Measurements from ENCODE around the gene FKBP2. TPM values are rescaled to one million over a fixed set of nuclear protein-coding genes. Genes with fewer than 3 reads are reported as not detected.

FKBP2 gene
- total RNA-seq, 1 donor from 2014 or later = 30.6 TPM

- peak overlapping the region; percentile 82 for H3K27ac Mint-ChIP-seq
- H3K4me3 Mint-ChIP-seq = peak overlapping the region; percentile 95
- H3K4me1 Mint-ChIP-seq = peaks cover 23% of the 10 kb centered on the region
- H3K27me3 Mint-ChIP-seq = no peaks in the 10 kb centered on the region
- H3K36me3 Mint-ChIP-seq (ENCODE audit: low read depth) = peaks cover 9% of the 10 kb centered on the region
- DNase-seq = peak; percentile 79
- intact Hi-C loops (cut with micrococcal nuclease) = no loop called here
- no peaks in the 10 kb centered on the region for H3K9me3 Mint-ChIP-seq
Measured at GRCh38 chr11:64252003-64252872, 11.3 kb downstream of the FKBP2 start.

- no peak overlapping the region for H3K4me3 Mint-ChIP-seq
Measured at GRCh38 chr11:64253043-64253442, 12.1 kb downstream of the FKBP2 start.

GRCh38 chr11:64253481-64253880 is 12.6 kb downstream of the FKBP2 start:
- intact Hi-C loops (cut with micrococcal nuclease) = no loop called here
- H3K9me3 Mint-ChIP-seq = no peaks in the 10 kb centered on the region
- peaks cover 17% of the 10 kb centered on the region for H3K36me3 Mint-ChIP-seq (ENCODE audit: low read depth)
- H3K4me1 Mint-ChIP-seq = peaks cover 19% of the 10 kb centered on the region
- H3K4me3 Mint-ChIP-seq = no peak overlapping the region
- no peak for DNase-seq
- no peak overlapping the region for H3K27ac Mint-ChIP-seq
- no peaks in the 10 kb centered on the region for H3K27me3 Mint-ChIP-seq

More at GRCh38 chr11:64253043-64253442, 12.1 kb downstream of the FKBP2 start:
- DNase-seq = no peak
- Mint-ChIP-seq H3K4me1 (peaks cover 19% of the 10 kb centered on the region), H3K27me3 (no peaks in the 10 kb centered on the region), H3K9me3 (no peaks in the 10 kb centered on the region), H3K27ac (no peak overlapping the region), H3K36me3 (ENCODE audit: low read depth) (peaks cover 15% of the 10 kb centered on the region)
- intact Hi-C loops (cut with micrococcal nuclease) = no loop called here

GRCh38 chr11:64254326-64254725 is 13.4 kb downstream of the FKBP2 start:
- DNase-seq = no peak
- intact Hi-C loops (cut with micrococcal nuclease) = no loop called here
- Mint-ChIP-seq H3K4me1 (peaks cover 19% of the 10 kb centered on the region), H3K27ac (no peak overlapping the region), H3K36me3 (ENCODE audit: low read depth) (peaks cover 22% of the 10 kb centered on the region), H3K27me3 (no peaks in the 10 kb centered on the region), H3K4me3 (no peak overlapping the region), H3K9me3 (no peaks in the 10 kb centered on the region)

GRCh38 chr11:64255135-64256128 is 14.5 kb downstream of the FKBP2 start:
- no peaks in the 10 kb centered on the region for H3K27me3 Mint-ChIP-seq
- H3K36me3 Mint-ChIP-seq (ENCODE audit: low read depth) = peaks cover 32% of the 10 kb centered on the region
- no peak for DNase-seq
- intact Hi-C loops (cut with micrococcal nuclease) = no loop called here
- peaks cover 25% of the 10 kb centered on the region for H3K4me1 Mint-ChIP-seq
- H3K27ac Mint-ChIP-seq = no peak overlapping the region
- no peaks in the 10 kb centered on the region for H3K9me3 Mint-ChIP-seq
- no peak overlapping the region for H3K4me3 Mint-ChIP-seq

- no peaks in the 10 kb centered on the region for H3K9me3 Mint-ChIP-seq
- no peak overlapping the region for H3K4me3 Mint-ChIP-seq
- no peaks in the 10 kb centered on the region for H3K27me3 Mint-ChIP-seq
- peaks cover 20% of the 10 kb centered on the region for H3K4me1 Mint-ChIP-seq
- peaks cover 32% of the 10 kb centered on the region for H3K36me3 Mint-ChIP-seq (ENCODE audit: low read depth)
- H3K27ac Mint-ChIP-seq = no peak overlapping the region
- intact Hi-C loops (cut with micrococcal nuclease) = no loop called here
- no peak for DNase-seq
Measured at GRCh38 chr11:64256300-64256699, 15.4 kb downstream of the FKBP2 start.

GRCh38 chr11:64258356-64258755 is 17.5 kb downstream of the FKBP2 start:
- H3K4me3 Mint-ChIP-seq = no peak overlapping the region
- no peak overlapping the region for H3K27ac Mint-ChIP-seq
- peaks cover 40% of the 10 kb centered on the region for H3K36me3 Mint-ChIP-seq (ENCODE audit: low read depth)
- H3K4me1 Mint-ChIP-seq = peaks cover 14% of the 10 kb centered on the region
- H3K27me3 Mint-ChIP-seq = no peaks in the 10 kb centered on the region
- intact Hi-C loops (cut with micrococcal nuclease) = no loop called here
- no peaks in the 10 kb centered on the region for H3K9me3 Mint-ChIP-seq
- DNase-seq = no peak

GRCh38 chr11:64258946-64259532 is 18.1 kb downstream of the FKBP2 start:
- intact Hi-C loops (cut with micrococcal nuclease) = no loop called here
- DNase-seq = no peak
- H3K9me3 Mint-ChIP-seq = no peaks in the 10 kb centered on the region
- H3K27ac Mint-ChIP-seq = no peak overlapping the region
- no peak overlapping the region for H3K4me3 Mint-ChIP-seq
- H3K27me3 Mint-ChIP-seq = no peaks in the 10 kb centered on the region
- peaks cover 38% of the 10 kb centered on the region for H3K36me3 Mint-ChIP-seq (ENCODE audit: low read depth)
- peaks cover 12% of the 10 kb centered on the region for H3K4me1 Mint-ChIP-seq

- no peak for DNase-seq
- peaks cover 12% of the 10 kb centered on the region for H3K4me1 Mint-ChIP-seq
- no peak overlapping the region for H3K4me3 Mint-ChIP-seq
- H3K27me3 Mint-ChIP-seq = no peaks in the 10 kb centered on the region
- peaks cover 38% of the 10 kb centered on the region for H3K36me3 Mint-ChIP-seq (ENCODE audit: low read depth)
- intact Hi-C loops (cut with micrococcal nuclease) = no loop called here
- no peaks in the 10 kb centered on the region for H3K9me3 Mint-ChIP-seq
- H3K27ac Mint-ChIP-seq = no peak overlapping the region
Measured at GRCh38 chr11:64259533-64260067, 18.7 kb downstream of the FKBP2 start.

- Mint-ChIP-seq H3K27ac (peak overlapping the region; percentile 48), H3K4me3 (no peak overlapping the region)
Measured at GRCh38 chr11:64260147-64260708, 19.3 kb downstream of the FKBP2 start.

GRCh38 chr11:64261556-64262080 is 20.7 kb downstream of the FKBP2 start:
- H3K4me3 Mint-ChIP-seq = no peak overlapping the region
- intact Hi-C loops (cut with micrococcal nuclease) = no loop called here
- H3K4me1 Mint-ChIP-seq = peaks cover 12% of the 10 kb centered on the region

More at GRCh38 chr11:64260147-64260708, 19.3 kb downstream of the FKBP2 start:
- Mint-ChIP-seq H3K36me3 (ENCODE audit: low read depth) (peaks cover 35% of the 10 kb centered on the region), H3K9me3 (no peaks in the 10 kb centered on the region), H3K4me1 (peaks cover 12% of the 10 kb centered on the region), H3K27me3 (no peaks in the 10 kb centered on the region)
- intact Hi-C loops (cut with micrococcal nuclease) = no loop called here
- DNase-seq = no peak

GRCh38 chr11:64262271-64263002 is 21.5 kb downstream of the FKBP2 start:
- no peaks in the 10 kb centered on the region for H3K9me3 Mint-ChIP-seq
- H3K27ac Mint-ChIP-seq = no peak overlapping the region
- DNase-seq = no peak
- peaks cover 12% of the 10 kb centered on the region for H3K4me1 Mint-ChIP-seq
- no peaks in the 10 kb centered on the region for H3K27me3 Mint-ChIP-seq
- peaks cover 33% of the 10 kb centered on the region for H3K36me3 Mint-ChIP-seq (ENCODE audit: low read depth)
- intact Hi-C loops (cut with micrococcal nuclease) = no loop called here
- H3K4me3 Mint-ChIP-seq = no peak overlapping the region

More at GRCh38 chr11:64261556-64262080, 20.7 kb downstream of the FKBP2 start:
- Mint-ChIP-seq H3K36me3 (ENCODE audit: low read depth) (peaks cover 34% of the 10 kb centered on the region), H3K27ac (no peak overlapping the region), H3K9me3 (no peaks in the 10 kb centered on the region), H3K27me3 (no peaks in the 10 kb centered on the region)
- DNase-seq = no peak
